OCI-M2 (cell line): ENCODE results near the gene FBXO44.

Experiments
- DNase-seq: peaks from one replicate; lab custom pipeline; 2025; ENCODE audit not compliant: unreplicated experiment; lab: John Stamatoyannopoulos, UW

Gene FBXO44

DNA sequence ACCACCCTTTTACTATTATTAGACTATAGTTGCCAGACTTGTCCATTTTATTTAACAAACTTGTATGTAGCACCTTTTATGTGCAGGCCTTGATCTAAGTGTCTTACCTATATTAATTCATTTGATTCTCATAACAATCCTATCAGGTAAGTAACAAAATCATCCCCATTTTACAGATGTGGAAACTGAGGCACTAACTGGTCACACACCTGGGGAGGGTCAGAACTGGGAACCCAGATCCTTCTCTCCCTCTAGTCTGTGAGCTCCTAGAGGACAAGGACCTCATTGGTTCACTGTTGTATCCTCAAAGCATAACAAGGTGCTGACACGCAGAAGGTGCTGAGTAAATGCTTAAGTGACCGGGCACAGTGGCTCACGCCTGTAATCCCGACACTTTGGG is 15.3 kb upstream of the FBXO44 start:
- DNase-seq = no peak

DNA sequence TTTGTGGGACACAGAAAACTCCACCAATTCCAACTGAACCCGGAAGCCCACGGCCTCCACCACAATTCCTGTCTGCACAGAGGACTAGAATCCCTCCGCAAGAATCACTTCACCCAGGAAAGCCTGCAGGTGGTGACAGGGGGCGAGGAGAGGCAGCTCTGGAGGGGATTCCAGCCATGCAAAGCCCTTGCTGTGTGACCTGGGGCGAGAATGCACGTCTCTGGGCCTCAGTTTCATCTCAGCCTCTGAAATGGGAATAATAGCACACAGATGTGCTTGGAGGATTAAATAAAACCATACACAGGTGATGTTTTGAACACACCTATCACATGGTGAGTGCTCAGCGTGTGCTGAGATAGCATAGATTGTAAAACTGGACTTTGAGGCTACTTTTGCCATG is 14.6 kb upstream of the FBXO44 start:
- DNase-seq = no peak

DNA sequence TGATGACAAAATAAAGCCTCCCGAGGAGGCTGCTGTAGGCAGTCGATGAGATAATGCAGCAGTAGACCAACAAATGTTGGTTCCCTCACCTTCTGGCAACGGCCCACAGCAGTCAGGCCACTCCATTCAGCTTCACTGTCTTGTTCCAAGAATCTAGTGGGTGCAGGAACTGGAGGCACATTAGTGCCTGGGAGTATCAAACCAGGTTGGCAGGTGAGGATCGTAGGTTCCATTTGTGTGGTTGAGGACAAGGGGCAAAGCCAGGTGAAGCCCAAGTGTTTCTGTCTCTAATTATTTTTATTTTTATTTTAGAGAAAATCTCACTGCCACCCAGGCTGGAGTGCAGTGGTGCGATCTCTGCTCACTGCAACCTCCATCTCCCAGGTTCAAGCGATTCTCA is 13.7 kb upstream of the FBXO44 start:
- no peak for DNase-seq

DNA sequence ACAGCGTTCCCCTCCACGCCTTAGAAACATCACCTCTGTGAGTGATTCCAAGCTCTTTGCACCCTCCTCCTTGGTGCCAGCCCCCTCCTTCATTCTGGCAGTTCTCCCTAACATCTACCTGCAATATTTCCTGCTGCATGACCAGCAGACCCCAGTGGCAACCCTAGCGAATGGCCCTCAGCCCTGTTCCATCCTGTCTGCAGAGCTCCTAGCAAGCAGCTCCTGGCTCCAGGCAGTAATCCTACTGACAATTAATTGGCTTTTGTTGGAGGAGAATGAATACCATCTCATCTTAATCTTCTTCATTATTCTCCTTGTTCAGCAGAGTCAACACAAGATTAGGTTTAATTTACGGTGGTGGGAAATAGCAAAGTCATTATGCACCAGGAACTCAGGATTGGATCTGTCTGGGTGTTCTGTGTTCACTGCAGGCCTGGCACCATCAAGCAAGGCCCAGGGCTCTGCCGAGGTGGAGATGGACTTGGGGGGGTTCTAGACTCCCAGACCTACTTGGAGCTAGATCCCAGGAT is 12.8 kb upstream of the FBXO44 start:
- DNase-seq = no peak

DNA sequence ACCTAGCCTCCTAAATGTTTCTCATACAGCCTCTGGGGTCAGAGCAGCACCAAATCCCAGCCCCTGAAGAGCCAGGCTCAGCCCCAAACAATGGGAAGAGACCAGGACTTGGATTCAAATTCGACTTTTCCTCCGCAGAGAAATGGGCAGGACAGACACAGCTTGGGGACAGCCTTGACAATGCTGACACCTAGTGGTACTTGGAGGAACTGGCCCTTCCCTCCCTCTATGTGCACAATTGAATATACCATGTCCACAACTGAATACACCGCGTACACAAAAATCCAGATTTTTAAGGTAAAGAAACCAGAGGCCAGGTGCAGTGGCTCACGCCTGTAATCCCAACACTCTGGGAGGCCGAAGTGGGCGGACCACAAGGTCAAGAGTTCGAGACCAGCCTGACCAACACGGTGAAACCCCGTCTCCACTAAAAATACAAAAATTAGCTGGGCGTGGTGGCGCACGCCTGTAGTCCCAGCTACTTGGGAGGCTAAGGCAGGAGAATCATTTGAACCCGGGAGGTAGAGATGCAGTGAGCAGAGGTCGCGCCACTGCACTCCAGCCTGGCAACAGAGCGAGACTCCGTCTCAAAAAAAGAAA is 12.2 kb upstream of the FBXO44 start:
- DNase-seq = peak; percentile 42

DNA sequence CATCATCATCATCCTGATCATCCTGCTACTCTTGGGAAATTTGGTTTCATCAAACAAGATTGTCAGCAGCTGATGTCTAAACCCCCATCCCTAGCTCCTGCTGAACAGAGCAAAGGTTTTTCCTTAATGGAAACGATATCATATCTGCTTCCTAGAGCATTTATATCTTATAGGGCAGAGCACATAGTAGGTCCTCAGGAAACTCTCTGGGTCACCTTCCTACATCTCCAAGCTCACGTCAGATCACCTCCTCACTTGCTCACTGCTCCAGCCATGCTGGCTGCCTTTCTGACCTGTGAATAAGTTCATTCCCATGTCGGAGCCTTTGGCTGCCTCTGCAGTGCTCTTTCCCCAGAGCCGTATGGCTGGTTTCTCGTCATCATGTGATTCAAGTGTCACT is 10.9 kb upstream of the FBXO44 start:
- no peak for DNase-seq

DNA sequence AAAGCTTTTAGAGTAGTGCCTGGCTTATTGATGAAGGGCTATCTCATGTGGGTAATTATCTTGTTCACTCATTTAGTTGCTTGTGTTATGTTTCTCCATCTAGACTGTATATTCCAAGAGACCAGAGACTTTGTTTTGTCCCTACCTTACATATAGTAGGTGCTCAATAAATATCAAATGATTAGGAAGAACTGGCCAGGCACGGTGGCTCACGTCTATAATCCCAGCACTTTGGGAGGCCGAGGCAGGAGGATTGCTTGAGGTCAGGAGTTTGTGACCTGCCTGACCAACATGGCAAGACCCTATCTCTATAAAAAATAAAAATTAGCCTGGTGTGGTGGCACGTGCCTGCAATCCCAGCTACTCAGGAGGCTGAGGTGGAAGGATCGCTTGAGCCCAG is 9.4 kb upstream of the FBXO44 start:
- DNase-seq = no peak

DNA sequence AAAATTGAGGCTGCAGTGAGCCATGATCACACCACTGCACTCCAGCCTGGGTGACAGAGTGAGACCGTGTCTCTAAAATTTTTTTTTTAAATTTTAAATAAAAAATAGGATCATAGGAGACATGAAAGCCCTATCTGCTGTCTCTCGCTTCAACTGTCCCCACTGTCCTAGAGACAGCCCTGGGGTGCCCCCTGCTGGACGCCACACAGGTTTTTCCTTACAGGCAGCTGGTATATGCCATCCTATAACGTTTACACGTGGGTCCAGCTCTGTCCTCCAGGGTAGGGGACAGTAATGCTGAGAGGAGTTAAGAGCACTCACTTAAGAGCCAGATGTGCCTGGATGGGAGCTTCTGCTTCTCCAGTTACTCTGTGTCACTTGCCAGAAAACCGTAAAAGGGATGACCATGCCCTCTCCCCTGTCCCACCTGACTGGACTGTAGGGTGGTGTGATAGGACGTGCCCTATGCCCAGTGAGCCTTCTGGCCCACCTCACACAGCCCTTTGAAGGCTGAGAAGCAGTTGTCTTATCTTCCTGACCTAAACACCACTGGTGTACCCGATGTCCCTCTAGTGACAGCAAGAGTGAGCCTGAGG is 8.9 kb upstream of the FBXO44 start:
- DNase-seq = no peak

DNA sequence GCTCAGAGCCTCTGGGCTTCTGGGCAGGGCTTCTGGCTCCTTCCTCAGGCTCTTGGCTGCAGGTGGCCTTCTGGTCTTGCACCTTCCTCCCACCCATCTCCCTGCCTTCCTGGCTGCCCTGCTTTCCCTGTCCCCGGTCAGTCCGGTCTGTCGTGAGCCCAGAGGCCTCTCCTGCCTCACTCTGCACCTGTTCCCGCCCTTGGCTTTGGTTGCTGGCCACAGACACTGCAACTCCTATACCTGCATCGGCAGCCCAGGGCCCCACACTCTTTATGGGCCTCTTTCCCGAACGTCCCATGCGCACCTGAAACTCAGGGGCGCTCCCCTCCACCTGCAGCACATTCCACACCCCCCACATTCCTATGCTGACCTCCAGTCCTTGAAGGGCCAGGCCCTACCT is 8.4 kb upstream of the FBXO44 start:
- DNase-seq = no peak

DNA sequence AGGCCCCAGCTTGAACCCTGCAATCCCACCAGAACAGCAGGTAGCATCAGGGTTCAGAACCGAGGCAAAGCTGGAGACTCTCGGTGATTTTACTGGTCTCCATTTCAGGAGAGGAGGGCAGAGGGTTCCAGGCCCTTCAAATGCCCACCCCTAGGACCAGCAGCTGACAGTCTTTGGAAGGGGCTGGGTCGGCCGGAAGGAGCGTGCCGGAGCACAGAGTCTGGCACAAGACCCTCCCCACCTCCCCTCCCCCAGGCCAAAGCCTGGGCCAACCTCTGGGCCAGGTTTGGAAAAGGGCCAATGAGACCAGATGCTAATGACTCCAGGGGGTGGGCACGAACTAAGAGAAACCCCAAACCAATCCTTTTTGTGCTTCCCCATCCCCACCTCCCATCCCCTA is 7.3 kb upstream of the FBXO44 start:
- DNase-seq = no peak

DNA sequence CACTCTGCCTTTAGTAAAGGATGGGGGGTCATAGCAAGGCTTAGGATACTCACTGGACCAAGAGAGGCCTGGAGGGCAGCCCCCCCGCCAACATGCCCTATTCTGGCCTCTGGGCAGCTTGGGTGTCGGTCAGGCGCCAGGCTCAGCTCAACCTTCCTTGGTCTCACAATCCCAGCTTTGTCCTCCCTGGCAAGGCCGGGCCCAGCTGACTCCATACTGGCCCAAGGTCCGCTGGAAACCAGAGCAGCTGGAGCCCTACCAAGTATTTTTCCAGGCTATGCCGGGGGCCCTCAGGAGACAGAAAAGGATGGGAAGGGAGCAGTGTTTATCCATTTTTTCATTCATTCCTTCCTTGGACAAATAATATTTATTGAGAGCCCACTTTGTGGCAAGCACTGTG is 6.6 kb upstream of the FBXO44 start:
- DNase-seq = no peak

DNA sequence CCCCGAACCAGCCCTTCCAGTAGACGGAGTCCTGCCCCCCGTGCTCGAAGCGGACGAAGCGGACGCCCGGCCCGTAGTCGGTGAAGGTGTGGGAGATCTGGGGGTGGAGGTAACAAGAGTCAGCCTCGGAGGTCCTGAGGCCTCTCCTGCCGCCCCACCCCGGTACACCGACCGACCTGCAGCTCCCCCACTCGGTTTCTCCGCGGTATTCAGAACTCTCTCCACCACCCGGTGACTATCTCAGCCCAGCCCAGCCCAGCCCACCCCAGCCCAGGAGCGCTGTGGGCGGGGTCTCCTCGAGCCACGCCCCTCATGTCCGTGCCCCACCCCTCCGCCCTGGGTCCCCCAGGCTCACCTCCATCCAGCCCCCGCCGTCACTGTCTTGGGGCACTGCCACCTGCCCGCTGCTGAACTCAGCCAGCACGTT is 5.9 kb upstream of the FBXO44 start:
- DNase-seq = no peak

DNA sequence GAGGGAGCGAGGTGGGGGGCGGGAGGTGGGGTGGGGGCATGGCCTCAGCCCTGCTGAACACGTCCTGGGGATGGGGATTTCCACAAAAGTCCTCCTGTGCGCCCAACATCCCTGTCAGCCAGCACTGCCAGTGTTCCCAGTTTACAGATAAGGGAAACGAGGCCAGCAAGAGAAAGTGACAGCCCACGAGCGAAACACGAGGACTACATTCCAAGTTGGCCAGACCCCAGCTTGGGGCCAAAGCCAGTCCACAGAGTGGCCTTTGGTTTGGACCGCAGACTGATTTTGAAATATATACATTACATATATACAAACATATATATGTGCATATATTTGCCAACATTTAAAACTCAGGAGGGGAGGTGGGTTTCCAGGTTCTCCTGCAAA is 5.4 kb upstream of the FBXO44 start:
- no peak for DNase-seq

DNA sequence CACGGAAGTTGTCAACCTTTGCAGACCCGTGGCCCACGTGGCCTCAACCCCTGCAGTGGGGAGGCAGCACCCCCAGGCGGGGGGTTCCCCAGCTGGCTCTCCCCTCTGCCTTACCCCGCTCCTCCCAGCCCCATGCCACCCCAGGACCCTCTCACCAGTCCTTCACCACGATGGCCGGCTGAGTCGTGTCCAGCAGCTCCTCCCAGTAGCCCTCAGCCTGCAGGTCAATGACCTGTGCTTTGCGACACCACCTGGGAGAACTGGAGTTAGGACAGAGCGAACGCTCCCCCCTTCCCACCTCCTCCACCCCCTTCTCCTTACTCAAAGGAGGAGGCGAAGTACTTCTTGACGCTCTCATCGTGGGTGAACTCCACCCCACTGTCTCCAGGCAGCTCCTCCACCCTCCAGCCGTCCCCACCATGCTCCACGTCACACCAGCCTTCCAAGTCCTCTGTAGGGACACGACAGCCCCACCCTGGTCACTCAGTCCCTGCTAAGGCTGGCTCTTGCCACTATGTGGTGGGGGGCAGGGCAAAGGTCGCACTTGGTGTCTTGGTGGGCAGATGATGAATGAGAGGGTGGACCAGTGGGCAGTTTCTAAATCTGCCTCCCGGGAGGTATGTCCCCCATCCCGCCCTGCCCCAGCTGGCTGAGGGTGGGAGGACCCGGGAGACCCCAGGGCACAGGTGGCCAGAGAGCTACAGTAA is 4.9 kb upstream of the FBXO44 start:
- DNase-seq = no peak

DNA sequence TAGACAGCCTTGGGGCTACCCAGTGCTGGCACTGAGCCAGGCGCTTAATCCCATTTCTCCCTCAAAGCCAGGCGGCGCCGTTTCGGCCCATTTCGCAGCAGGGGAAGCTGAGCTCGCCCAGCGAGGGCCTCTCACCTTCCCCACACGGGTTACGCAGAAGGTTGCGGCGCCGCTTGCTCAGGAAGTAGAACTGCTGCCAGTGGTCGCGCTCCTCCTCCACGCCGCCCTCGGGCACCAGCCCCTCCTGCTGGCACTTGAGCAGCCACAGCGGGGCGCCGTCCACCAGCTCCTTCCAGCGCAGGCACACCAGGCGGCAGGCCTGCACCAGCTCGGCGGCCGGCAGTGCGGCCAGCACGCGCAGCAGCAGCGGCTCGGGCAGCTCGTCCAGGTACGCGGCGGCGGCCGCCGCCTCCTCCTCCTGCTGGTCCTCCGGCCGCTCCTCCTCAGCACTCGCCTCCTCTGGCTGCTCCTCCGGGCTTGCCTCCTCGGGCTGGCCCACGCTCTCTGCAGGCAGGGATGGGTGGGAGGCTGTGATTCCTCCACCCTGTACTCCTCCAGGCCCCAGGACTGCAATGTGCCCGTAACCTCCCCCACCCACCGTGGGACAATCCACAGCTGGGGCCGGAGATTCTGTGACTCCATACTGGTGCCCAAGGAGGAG is 4.2 kb upstream of the FBXO44 start:
- DNase-seq = no peak

DNA sequence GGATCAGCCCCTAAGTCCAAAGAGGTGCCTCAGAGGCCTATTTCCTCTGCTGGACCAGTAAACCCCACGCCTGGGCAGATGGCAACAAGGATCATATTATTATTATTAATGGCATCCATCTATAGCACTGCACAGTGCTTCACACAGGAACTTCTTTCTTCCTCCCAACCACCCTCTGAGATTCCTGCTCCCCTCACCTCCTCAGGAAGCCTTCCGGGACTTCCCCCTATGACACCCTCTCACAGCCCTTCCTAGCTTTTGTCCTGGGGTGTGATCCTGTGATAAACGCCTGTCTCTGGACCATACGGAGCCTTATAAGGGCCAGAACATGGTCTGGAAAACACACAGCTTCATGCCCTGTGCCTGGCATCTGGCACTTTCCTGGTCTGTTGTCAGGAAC is 3.7 kb upstream of the FBXO44 start:
- no peak for DNase-seq

DNA sequence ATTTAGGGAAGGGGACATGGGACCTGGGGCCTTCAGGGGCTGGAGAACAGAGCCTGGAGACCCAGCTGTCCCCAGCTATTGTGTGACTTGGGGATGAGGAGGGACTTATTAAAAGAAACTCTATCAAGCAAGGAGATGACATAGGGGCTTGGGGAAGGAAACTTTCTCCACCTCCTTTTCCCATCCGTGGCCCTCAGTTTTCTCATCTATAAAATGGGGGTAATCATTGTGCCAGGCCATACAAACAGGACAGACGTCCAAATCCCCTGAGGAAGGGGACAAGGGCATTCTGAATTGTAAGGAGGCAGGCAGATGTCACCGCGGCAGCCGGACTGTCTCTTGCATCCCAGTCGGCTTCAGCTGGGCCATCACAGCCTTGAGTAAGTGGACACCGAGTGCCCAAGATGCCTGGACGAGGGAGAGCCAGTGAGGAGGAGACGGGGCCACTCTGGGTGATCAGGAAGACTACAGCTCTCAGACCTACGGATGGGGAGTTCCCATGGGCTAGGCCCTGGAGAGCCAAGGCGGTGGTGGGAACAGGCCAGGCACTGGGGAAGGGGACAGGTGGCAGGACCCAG is 2.4 kb upstream of the FBXO44 start:
- DNase-seq = no peak

DNA sequence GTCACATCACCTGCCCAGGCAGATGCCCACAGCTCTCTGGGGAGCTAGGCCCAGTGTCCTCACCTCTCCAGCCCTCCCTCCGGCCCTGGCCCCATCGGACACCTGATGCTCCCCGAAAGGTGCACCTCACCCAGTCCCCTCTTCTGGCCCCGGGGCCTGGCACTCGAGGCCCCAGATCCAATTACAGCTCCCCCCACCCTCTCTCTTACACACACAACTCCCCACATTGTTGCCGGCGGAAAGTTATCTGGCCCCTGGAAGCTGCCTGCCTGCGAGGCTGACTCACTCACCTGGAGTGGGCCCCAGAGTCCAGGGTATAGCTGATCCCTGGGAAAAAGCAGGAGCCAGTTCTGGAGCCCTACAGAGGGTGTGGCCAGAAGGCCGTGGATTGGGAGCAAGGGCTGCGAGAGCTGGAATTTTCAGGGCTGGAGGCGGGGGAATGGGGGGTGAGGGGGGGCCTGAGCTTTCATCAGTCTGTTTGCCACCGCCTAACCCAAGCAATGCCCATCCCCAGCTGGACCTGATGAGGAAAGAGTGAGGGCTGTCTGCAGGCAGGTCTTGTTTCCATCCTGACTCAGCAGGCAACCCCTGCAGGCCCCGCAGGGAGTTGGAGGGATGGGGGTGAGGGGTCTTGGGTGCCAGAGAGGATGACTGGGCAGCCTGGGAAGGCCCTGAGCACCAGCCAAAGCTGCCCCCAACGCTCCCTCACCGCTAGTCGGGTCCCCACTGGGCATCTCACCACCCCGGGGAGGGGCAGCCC is 1.4 kb upstream of the FBXO44 start:
- no peak for DNase-seq

DNA sequence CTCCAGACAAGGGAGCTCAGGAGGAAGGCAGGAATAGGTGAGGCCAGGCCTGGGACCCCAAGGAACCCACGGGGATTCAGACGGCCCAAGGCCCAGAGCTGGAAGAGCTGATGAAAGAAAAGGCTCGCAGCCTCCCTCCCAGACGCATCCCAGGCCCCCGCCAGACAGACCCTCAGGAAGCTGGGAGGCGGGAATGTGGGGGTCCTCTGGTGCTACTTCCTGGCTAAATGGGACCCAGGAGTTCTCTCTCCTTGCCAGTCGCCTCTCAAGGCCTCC is 878 bp upstream of the FBXO44 start:
- no peak for DNase-seq

DNA sequence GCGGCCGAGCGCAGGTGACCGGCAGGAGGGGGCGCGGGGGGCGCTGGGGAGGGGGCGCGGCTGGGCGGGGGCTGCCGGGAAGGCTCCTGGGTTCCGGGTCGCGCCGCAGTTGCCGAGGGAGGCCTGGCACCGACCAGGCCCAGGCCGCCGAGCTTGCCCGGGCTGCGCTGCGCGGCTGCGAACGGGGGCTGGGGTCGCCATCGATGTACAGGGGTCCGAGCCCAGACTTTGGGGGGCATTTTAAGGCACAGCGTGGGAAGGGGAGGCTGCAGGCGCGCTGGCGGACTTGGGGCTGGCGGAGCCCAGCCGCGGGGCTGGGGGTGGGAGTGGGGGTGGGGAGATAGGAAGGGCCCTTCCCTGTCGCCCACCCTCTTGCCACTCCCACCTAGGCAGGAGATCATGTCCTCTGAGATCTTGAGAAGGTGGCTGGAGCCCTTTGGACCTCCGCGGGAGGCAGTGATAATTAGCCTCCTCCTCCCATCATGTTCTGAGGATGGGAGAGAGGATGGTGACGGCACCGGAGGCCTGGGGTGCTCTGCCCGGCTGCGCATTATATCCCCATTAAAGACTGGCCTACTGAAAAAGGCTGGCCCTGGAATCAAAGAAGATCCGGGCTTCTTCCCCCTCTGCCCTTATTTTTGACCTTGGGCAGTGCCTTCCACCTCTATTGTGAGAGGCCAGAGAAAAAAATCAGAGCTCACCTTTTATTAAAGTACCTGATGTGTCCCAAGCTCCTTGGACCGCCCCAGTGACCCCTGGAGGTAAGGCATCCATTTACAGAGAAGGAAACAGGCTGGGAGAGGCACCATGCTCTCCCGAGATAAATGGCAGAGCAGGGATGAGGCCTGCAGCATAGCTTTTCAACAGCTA is 497 bp downstream of the FBXO44 start:
- DNase-seq = no peak
